GM19023 (cell line): ENCODE data around the gene MDFIC2.
"Not testable (repeated sequence)": the region's sequence is repeated elsewhere in the genome, so short reads cannot be mapped to it uniquely, and the experiment has no call there.

Experiments
- ATAC-seq: cut with Tn5 transposase; IDR thresholded peaks from one replicate; pipeline ENCODE4 v1.9.1; 2021; ENCODE audit warnings: mild to moderate bottlenecking, moderate library complexity; ENCODE audit not compliant: unreplicated experiment

The MDFIC2 gene

DNA sequence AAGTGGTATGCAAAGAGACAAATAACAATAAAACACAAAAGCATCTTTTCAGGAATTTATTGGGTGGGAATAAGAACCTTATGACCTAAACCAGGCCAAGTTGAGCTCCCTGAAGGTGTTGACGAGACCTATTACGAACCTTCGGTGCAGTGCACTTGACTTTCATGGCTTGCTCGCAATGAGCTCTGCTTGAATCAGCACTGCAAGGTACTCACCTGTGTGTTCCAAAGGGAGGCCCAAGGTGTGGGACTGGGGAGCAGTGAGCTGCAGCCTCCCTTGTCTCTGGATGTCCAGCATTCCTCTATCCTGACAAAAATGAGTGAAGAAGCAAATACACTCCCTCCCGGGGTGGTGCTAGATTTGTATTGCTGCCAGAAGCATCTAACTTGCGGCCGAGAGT lies at the start of gene MDFIC2:
MDFIC2 (minus strand) TSS at position 303 of the 400 bp plus-strand sequence. CDS start 665 bp downstream, outside the sequence.
- ATAC-seq: no peak

DNA sequence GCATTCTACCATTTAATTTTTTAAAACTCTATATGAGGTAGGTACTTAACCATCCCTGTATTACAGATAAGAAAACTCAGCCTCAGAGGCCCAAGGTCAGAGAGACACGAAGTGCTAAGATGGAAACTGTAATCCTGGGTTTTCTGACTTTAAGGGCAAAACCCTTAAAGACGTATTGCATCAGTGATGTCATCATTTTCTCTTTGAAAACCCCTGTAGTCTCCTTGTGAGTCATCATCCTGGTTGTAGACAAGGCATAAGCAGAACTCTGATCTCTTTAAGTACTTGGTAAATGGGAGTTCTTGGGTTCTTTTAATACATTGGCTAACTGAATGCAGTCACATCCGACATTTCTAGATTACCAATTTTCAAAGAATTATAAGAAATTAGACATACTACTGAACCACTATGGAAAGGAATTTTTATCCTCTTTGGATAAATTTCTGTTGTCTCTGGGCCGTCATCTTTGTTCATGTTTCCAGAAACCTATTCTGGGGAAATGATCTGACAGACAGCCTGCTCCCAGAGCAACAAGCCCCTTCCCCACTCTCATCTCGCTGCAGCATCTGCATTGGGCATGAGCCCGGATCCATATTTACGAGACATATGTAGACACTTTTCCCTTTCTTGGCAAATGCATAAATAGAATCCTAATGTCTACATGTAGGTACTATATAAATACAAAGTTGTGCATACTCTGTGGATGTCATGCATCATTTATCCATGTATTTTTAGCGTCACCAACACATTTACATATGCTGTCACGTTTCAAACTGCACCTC lies 48.7 kb upstream of the MDFIC2 start:
- peak; percentile 91 for ATAC-seq

DNA sequence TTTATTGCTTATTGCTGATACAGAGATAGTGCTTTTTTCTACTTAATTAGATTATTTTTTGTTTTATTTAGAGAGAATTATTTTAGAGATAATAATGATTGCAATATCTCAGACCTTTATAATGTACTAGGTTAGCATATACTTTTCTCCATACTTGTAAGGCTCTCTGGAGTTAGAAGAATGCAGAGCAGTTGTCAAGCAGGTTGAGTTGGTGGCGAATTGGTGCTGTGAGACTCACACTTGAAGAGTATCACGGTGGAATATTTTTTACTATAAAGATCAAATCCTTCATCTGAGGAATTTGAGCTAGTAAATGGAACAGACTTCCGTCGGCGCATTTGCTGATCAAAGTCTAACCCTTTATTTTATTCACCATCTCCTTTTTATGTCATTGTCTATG lies 47.3 kb upstream of the MDFIC2 start:
- ATAC-seq: no peak

- ATAC-seq: no peak
Measured at GRCh38 chr3:70358978-70359580, 46.6 kb upstream of the MDFIC2 start.

DNA sequence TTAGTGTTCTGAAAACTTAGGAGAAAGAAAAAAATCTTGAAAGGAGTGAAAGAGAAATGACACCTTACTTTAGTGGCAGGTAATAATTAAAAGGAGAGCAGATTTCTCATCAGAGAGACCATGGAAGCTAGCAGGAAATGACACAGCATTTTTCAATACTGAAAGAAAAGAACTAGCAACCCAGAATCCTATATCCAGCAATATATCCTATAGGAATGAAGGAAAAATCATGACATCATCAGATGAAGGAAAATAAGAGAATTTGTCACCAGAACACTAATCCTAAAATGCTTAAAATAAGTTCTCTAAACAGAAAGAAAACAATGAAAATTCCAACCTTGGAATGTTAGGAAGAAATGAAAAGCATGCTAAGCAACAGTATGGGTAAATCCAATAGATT lies 39.8 kb upstream of the MDFIC2 start:
- no peak for ATAC-seq

GRCh38 chr3:70342149-70342548 lies 29.7 kb upstream of the MDFIC2 start:
- no peak for ATAC-seq

GRCh38 chr3:70336885-70337284 lies 24.4 kb upstream of the MDFIC2 start:
- not testable (repeated sequence) for ATAC-seq

DNA sequence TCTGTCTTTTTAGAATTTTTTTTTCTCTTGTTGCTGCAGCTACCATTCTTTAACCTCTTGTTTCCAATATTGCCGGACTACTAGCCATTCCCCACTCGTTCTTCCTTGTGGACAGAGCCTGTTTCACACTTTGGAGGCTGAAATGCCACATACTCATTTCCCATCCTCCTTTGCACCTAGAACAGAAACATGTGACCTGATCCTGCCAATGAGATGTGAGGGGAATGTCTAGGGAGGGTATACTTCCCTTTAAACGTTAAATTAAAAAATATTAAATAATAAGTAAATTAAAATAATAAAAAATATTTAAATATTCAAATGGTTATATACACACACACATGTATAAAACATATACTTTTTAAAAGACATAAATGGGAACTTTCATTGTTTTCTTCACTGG lies 20.6 kb upstream of the MDFIC2 start:
- ATAC-seq: no peak

DNA sequence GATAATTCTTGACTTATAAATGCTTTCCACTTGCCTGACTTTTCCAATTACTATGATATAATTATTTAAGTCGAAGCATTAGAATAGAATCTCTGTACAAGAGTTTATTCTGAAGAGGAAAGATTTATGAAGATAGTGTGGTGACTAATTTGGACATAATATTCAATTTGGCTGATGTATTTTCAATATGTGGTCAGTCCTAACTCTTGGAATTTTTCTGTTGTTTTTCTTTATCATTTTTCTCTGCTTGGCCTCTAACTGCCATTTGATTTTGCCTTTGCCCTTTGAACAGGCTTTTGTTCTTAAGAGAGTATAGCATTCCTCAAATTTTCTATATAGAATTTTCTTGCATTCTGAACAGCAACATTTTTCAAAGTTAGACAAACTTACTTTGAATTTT lies 2.6 kb upstream of the MDFIC2 start:
- ATAC-seq: no peak

GRCh38 chr3:70310809-70311208 lies 1.6 kb downstream of the MDFIC2 start:
- ATAC-seq: no peak

GRCh38 chr3:70309591-70309990 lies 2.8 kb downstream of the MDFIC2 start:
- no peak for ATAC-seq

DNA sequence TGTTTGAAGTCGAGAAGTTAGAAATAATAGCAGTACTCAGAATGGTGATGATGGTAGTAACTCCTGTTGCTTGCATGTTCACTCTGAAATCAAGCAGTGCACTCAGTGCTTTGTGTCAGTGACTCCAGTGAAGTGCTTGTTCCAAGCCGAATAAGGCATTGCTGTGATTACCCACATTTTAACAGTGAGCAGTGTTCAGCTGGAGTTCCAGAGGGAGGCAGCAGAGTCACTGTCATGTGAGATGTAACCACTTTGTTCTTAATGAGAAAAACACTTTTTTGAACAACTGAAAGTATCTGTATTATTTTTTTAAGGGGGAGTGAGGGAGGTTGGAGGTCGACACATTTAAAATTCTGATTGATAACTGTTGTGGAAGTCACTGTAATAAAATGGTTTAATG lies 3.7 kb downstream of the MDFIC2 start:
- ATAC-seq: no peak

DNA sequence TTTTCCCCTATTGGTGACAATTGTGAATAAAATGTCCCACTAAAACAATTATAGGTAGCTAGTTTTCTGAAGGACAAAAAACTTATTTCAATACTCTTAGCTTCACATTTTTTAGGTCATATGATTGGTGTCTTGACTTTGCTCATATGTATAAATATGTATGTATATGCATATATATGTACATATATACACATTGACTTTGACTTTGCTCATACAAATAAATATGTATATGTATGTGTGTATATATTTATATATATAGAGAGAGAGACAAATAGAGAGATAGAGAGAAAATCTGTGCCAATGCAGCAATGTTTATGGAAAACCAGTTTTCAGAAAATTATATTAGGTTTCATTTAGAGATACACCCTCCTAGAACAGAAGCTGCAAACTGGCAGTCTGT lies 5.7 kb downstream of the MDFIC2 start:
- no peak for ATAC-seq

- no peak for ATAC-seq
Measured at GRCh38 chr3:70298385-70298784, 14.1 kb downstream of the MDFIC2 start.

- no peak for ATAC-seq
Measured at GRCh38 chr3:70291097-70291482, 21.3 kb downstream of the MDFIC2 start.

GRCh38 chr3:70290431-70291096 lies 21.9 kb downstream of the MDFIC2 start:
- not testable (repeated sequence) for ATAC-seq

DNA sequence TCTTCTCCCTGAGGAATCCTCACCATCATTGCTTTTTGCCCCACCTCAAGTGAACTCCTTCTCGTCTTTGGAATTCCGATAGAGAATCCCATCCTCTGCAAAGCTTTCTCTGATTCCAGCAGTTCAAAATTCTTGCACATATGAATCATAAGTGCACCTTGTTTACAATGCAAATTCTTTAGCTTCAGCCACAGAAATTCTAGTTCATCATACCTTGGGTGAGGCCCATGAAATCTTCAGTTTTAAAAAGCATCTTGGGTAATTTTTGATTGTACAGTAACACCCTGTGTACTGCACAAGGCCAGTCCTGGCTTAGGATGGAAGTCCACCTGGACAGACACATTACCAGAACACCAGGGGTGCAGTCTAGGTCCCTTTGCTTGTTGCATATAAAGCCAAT lies 30.8 kb downstream of the MDFIC2 start:
- ATAC-seq: no peak

- ATAC-seq: no peak
Measured at GRCh38 chr3:70277304-70277703, 35.1 kb downstream of the MDFIC2 start.

- ATAC-seq: no peak
Measured at GRCh38 chr3:70276901-70277300, 35.5 kb downstream of the MDFIC2 start.

- ATAC-seq: no peak
Measured at GRCh38 chr3:70273492-70273891, 38.9 kb downstream of the MDFIC2 start.

GRCh38 chr3:70272798-70273197 lies 39.6 kb downstream of the MDFIC2 start:
- no peak for ATAC-seq
